Body of pancreas (tissue), 4 donors: Measurements from ENCODE around the gene HTR1E. TPM values are rescaled to one million over a fixed set of nuclear protein-coding genes. Genes with fewer than 3 reads are reported as not detected.

Experiments used
- ATAC-seq: fragments of 150-250 bp; one replicate; pipeline ENCODE4 v1.9.1; 2016
- DNase-seq, 4 donors: peaks; one replicate each; pipeline ENCODE4 v3.0.0-alpha.2; 2019
- H3K27ac ChIP-seq, 4 donors: fragments of 200-600 bp; sonication (generic); 1 replicate in 3 of 4; 2 replicates in 1 of 4; pipeline versions ENCODE4 v1.5.1 to v1.6.1; 2016 to 2019; ENCODE audit warnings: mild to moderate bottlenecking in 1 of 4, mixed read lengths in 1 of 4, moderate library complexity in 1 of 4
- H3K27me3 ChIP-seq, 2 donors: fragments of 200-600 bp; sonication (generic); one replicate each; pipeline ENCODE4 v1.6.0; 2016; ENCODE audit warnings: mild to moderate bottlenecking in 1 of 2
- H3K36me3 ChIP-seq, 2 donors: fragments of 200-600 bp; sonication (generic); replicated peaks in 1 of 2; 2 replicates each; pipeline ENCODE4 v1.5.1; 2016; ENCODE audit warnings: low read depth in 2 of 2; ENCODE audit not compliant: insufficient read depth in 1 of 2
- H3K4me1 ChIP-seq: fragments of 200-600 bp; sonication (generic); one replicate; pipeline ENCODE4 v1.6.0; 2016
- H3K4me3 ChIP-seq, 2 donors: fragments of 200-600 bp; sonication (generic); 1 replicate in 1 of 2; 2 replicates in 1 of 2; pipeline ENCODE4 v1.5.1; 2016 to 2019
- H3K9me3 ChIP-seq, 3 donors: fragments of 200-600 bp; sonication (generic); 1 replicate in 2 of 3; 2 replicates in 1 of 3; pipeline ENCODE4 v1.5.1; 2016
- POLR2A ChIP-seq, 3 donors: fragments of 450-650 bp; IDR thresholded peaks; one replicate each; pipeline ENCODE4 v1.6.1; 2016; ENCODE audit warnings: antibody characterized with exemption in 3 of 3, mild to moderate bottlenecking in 2 of 3
- WGBS, 2 donors: methylation state at CpG; one replicate each; pipeline ENCODE4 v1.1.5; 2017; 5-methylcytosine and 5-hydroxymethylcytosine counted together
- intact Hi-C: fragments of 100-400 bp; cut with DNase I; formaldehyde crosslinking; loops from one replicate; pipeline ENCODE4 v1.15.1; 2023
- small RNA-seq: library from RNA; depleted of rRNA; stranded (forward); fragments of <200 nt; gene quantifications from one replicate; pipeline ENCODE3, GENCODE V24; 2016
- total RNA-seq, 2 donors: library from RNA; depleted of rRNA; stranded (reverse); fragments of >200 nt; gene quantifications; one replicate each; pipeline ENCODE4 v1.1.0, GENCODE V29; 2016
- TF ChIP-seq, protein P1 (sequence below), 7 experiments: fragments of 450-650 bp in 4 of 7; fragments of 200-600 bp in 3 of 7; sonication (generic) in 3 of 7; IDR thresholded peaks; one replicate each; pipeline ENCODE4 v1.5.1; 2016 to 2019; ENCODE audit warnings: antibody characterized with exemption in 7 of 7

Gene HTR1E
- total RNA-seq, 2 donors from 2014 or later = not detected

- H3K4me1 ChIP-seq = no peaks in the 10 kb centered on the region
- H3K27ac ChIP-seq = no peak overlapping the region
- 92 to 94% methylated on average over 11 to 18 of the region's 18 CpGs for WGBS, 2 donors
- ATAC-seq (no peak), DNase-seq (no peak)
- H3K9me3 ChIP-seq = no peaks in the 10 kb centered on the region
- no peak overlapping the region for H3K4me3 ChIP-seq
- intact Hi-C loops = no loop called here
- no peaks in the 10 kb centered on the region for H3K36me3 ChIP-seq
- no peak for TF ChIP-seq POLR2A (IDR thresholded peaks at IDR 0.05)
- TF ChIP-seq, protein P1, sequence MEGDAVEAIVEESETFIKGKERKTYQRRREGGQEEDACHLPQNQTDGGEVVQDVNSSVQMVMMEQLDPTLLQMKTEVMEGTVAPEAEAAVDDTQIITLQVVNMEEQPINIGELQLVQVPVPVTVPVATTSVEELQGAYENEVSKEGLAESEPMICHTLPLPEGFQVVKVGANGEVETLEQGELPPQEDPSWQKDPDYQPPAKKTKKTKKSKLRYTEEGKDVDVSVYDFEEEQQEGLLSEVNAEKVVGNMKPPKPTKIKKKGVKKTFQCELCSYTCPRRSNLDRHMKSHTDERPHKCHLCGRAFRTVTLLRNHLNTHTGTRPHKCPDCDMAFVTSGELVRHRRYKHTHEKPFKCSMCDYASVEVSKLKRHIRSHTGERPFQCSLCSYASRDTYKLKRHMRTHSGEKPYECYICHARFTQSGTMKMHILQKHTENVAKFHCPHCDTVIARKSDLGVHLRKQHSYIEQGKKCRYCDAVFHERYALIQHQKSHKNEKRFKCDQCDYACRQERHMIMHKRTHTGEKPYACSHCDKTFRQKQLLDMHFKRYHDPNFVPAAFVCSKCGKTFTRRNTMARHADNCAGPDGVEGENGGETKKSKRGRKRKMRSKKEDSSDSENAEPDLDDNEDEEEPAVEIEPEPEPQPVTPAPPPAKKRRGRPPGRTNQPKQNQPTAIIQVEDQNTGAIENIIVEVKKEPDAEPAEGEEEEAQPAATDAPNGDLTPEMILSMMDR (IDR thresholded peaks at IDR 0.05) = no peak
- H3K27me3 ChIP-seq = no peaks in the 10 kb centered on the region
Observed at GRCh38 chr6:87059943-87060342, 122.6 kb downstream of the HTR1E start.

DNA sequence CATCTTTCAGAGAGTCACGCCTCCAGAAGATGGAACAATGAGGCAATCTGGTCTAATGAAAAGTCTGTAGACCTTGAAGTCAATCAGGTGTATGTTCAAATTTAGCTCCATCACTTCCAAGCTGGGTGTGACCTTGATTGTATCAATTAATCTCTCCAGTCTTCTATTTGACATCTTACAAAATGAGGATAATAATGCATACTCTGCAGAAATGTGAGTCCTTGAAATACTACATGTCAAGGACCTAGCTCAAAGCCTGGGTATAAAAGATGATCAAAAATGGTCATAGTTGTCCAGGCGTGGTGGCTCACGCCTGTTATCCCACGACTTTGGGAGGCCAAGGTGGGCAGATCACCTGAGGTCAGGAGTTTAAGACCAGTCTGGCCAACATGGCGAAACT is 127.8 kb downstream of the HTR1E start:
- ATAC-seq = no peak
- TF ChIP-seq, protein P1 (IDR thresholded peaks at IDR 0.05) = no peak
- TF ChIP-seq POLR2A (IDR thresholded peaks at IDR 0.05) = no peak
- no peaks in the 10 kb centered on the region for H3K9me3 ChIP-seq
- H3K4me1 ChIP-seq = peaks cover 6% of the 10 kb centered on the region
- WGBS, 2 donors = 51 to 58% methylated on average over 5 of the region's 5 CpGs
- H3K4me3 ChIP-seq = no peak overlapping the region
- H3K27ac ChIP-seq = no peak overlapping the region
- intact Hi-C loops = no loop called here
- no peaks in the 10 kb centered on the region for H3K36me3 ChIP-seq
- no peak for DNase-seq
- no peaks in the 10 kb centered on the region for H3K27me3 ChIP-seq

Small RNAs within 50 kb of the gene (small RNA-seq; reads per million reads assigned to genes)
- gene AL157777.2 (not detected), gene MTHFD2P2 (not detected)

Other genes with a start within 250 kb of the HTR1E start
- gene CGA, start 157.6 kb downstream of the HTR1E start, total RNA-seq = not detected
- 10 to 100 TPM; 28.0 to 30.3 TPM for gene ZNF292, start 218.0 kb downstream of the HTR1E start, total RNA-seq